Adipocyte (in vitro differentiated cells): ENCODE results near the gene SLC17A2.
"Not testable (repeated sequence)": the region's sequence is repeated elsewhere in the genome, so short reads cannot be mapped to it uniquely, and the experiment has no call there.

Experiments used
- DNase-seq: peaks from one replicate; pipeline ENCODE4 v3.0.0-alpha.2; 2015; ENCODE audit warnings: low read depth
- H3K27me3 ChIP-seq: replicated peaks from 2 replicates; pipeline ENCODE4 v1.7.0; 2013; ENCODE audit warnings: mild to moderate bottlenecking, low read length, moderate library complexity; ENCODE audit not compliant: control insufficient read depth, insufficient read depth
- H3K36me3 ChIP-seq: 2 replicates; pipeline ENCODE4 v1.7.0; 2013; ENCODE audit warnings: low read length, mild to moderate bottlenecking, moderate library complexity; ENCODE audit not compliant: control insufficient read depth, insufficient read depth, severe bottlenecking
- H3K4me1 ChIP-seq: 2 replicates; pipeline ENCODE4 v1.7.0; 2013; ENCODE audit warnings: mild to moderate bottlenecking, low read length, moderate library complexity; ENCODE audit not compliant: control insufficient read depth, insufficient read depth
- H3K4me3 ChIP-seq: 2 replicates; pipeline ENCODE4 v1.7.0; 2013; ENCODE audit warnings: mild to moderate bottlenecking, low read length, moderate library complexity
- H3K9ac ChIP-seq: 2 replicates; pipeline ENCODE4 v1.7.0; 2013; ENCODE audit warnings: mild to moderate bottlenecking, low read length, moderate library complexity
- H3K9me3 ChIP-seq: 2 replicates; pipeline ENCODE4 v1.7.0; 2013; ENCODE audit warnings: mild to moderate bottlenecking, low read length, moderate library complexity; ENCODE audit not compliant: control insufficient read depth

The SLC17A2 gene

GRCh38 chr6:25934156-25934555 lies 3.7 kb upstream of the SLC17A2 start:
- Histone ChIP-seq H3K27me3 (no peaks in the 10 kb centered on the region), H3K9me3 (no peaks in the 10 kb centered on the region), H3K36me3 (no peaks in the 10 kb centered on the region), H3K4me1 (peaks cover 7% of the 10 kb centered on the region), H3K4me3 (no peak overlapping the region), H3K9ac (no peak overlapping the region)
- DNase-seq = no peak

GRCh38 chr6:25931411-25931709 lies 869 bp upstream of the SLC17A2 start:
- no peak overlapping the region for H3K4me3 ChIP-seq
- no peaks in the 10 kb centered on the region for H3K36me3 ChIP-seq
- no peaks in the 10 kb centered on the region for H3K9me3 ChIP-seq
- no peak overlapping the region for H3K9ac ChIP-seq
- DNase-seq = no peak
- peaks cover 18% of the 10 kb centered on the region for H3K4me1 ChIP-seq
- no peaks in the 10 kb centered on the region for H3K27me3 ChIP-seq

- not testable (repeated sequence) for H3K4me3 ChIP-seq, H3K27me3 ChIP-seq, H3K9me3 ChIP-seq, DNase-seq, H3K36me3 ChIP-seq, H3K9ac ChIP-seq
- H3K4me1 ChIP-seq = peaks cover 15% of the 10 kb centered on the region
Observed at GRCh38 chr6:25929785-25930184, 706 bp downstream of the SLC17A2 start.

GRCh38 chr6:25928562-25929324 lies 1.7 kb downstream of the SLC17A2 start:
- Histone ChIP-seq H3K4me1 (peaks cover 10% of the 10 kb centered on the region), H3K27me3 (no peaks in the 10 kb centered on the region), H3K36me3 (no peaks in the 10 kb centered on the region), H3K9me3 (no peaks in the 10 kb centered on the region), H3K4me3 (no peak overlapping the region), H3K9ac (no peak overlapping the region)
- DNase-seq = no peak

GRCh38 chr6:25927756-25928216 lies 2.7 kb downstream of the SLC17A2 start:
- H3K27me3 ChIP-seq = no peaks in the 10 kb centered on the region
- peak; percentile 34 for DNase-seq
- H3K4me3 ChIP-seq = no peak overlapping the region
- H3K9me3 ChIP-seq = no peaks in the 10 kb centered on the region
- peaks cover 11% of the 10 kb centered on the region for H3K4me1 ChIP-seq
- no peak overlapping the region for H3K9ac ChIP-seq
- H3K36me3 ChIP-seq = no peaks in the 10 kb centered on the region

- Histone ChIP-seq H3K4me1 (peaks cover 17% of the 10 kb centered on the region), H3K36me3 (no peaks in the 10 kb centered on the region), H3K4me3 (no peak overlapping the region), H3K9ac (no peak overlapping the region), H3K27me3 (no peaks in the 10 kb centered on the region), H3K9me3 (no peaks in the 10 kb centered on the region)
- DNase-seq = no peak
Observed at GRCh38 chr6:25927178-25927577, 3.3 kb downstream of the SLC17A2 start.

GRCh38 chr6:25925876-25926275 lies 4.6 kb downstream of the SLC17A2 start:
- no peaks in the 10 kb centered on the region for H3K9me3 ChIP-seq
- no peak for DNase-seq
- H3K27me3 ChIP-seq = no peaks in the 10 kb centered on the region
- H3K4me3 ChIP-seq = no peak overlapping the region
- H3K4me1 ChIP-seq = peaks cover 28% of the 10 kb centered on the region
- no peaks in the 10 kb centered on the region for H3K36me3 ChIP-seq
- H3K9ac ChIP-seq = no peak overlapping the region

- H3K36me3 ChIP-seq = no peaks in the 10 kb centered on the region
- peaks cover 20% of the 10 kb centered on the region for H3K4me1 ChIP-seq
- H3K9ac ChIP-seq = peak overlapping the region; percentile 50
Observed at GRCh38 chr6:25922301-25922700, 8.2 kb downstream of the SLC17A2 start.

GRCh38 chr6:25921525-25922203 lies 8.8 kb downstream of the SLC17A2 start:
- Histone ChIP-seq H3K4me3 (peak overlapping the region; percentile 49), H3K9ac (peak overlapping the region; percentile 50), H3K4me1 (peaks cover 18% of the 10 kb centered on the region), H3K27me3 (no peaks in the 10 kb centered on the region), H3K36me3 (no peaks in the 10 kb centered on the region), H3K9me3 (no peaks in the 10 kb centered on the region)
- DNase-seq = peak; percentile 10

More at GRCh38 chr6:25922301-25922700, 8.2 kb downstream of the SLC17A2 start:
- peak overlapping the region; percentile 49 for H3K4me3 ChIP-seq
- H3K27me3 ChIP-seq = no peaks in the 10 kb centered on the region
- peak; percentile 65 for DNase-seq
- no peaks in the 10 kb centered on the region for H3K9me3 ChIP-seq

GRCh38 chr6:25919657-25920056 lies 10.8 kb downstream of the SLC17A2 start:
- no peak overlapping the region for H3K4me3 ChIP-seq
- H3K27me3 ChIP-seq = no peaks in the 10 kb centered on the region
- H3K9ac ChIP-seq = no peak overlapping the region
- no peaks in the 10 kb centered on the region for H3K36me3 ChIP-seq
- no peaks in the 10 kb centered on the region for H3K9me3 ChIP-seq
- H3K4me1 ChIP-seq = peaks cover 18% of the 10 kb centered on the region
- DNase-seq = no peak

GRCh38 chr6:25918083-25918683 lies 12.3 kb downstream of the SLC17A2 start:
- Histone ChIP-seq H3K4me3 (no peak overlapping the region), H3K9ac (no peak overlapping the region), H3K4me1 (peaks cover 19% of the 10 kb centered on the region), H3K27me3 (no peaks in the 10 kb centered on the region), H3K9me3 (no peaks in the 10 kb centered on the region), H3K36me3 (no peaks in the 10 kb centered on the region)
- DNase-seq = no peak
